Activated CD4-positive, alpha-beta T cell treated with anti-CD3 and anti-CD28 coated beads for 1 hour (primary cell): Measurements from ENCODE around the gene NAA25.
"Not testable (repeated sequence)": the region's sequence is repeated elsewhere in the genome, so short reads cannot be mapped to it uniquely, and the experiment has no call there.

ENCODE experiments used
- DNase-seq: peaks from one replicate; pipeline ENCODE4 v3.0.0-alpha.2; 2020

NAA25 gene

GRCh38 chr12:112007945-112008344 lies 100.6 kb downstream of the NAA25 start:
- no peak for DNase-seq

- no peak for DNase-seq
Measured at GRCh38 chr12:112005419-112006395, 102.9 kb downstream of the NAA25 start.

- DNase-seq: no peak
Measured at GRCh38 chr12:112004041-112004440, 104.5 kb downstream of the NAA25 start.

- DNase-seq: no peak
Measured at GRCh38 chr12:112001576-112001975, 107.0 kb downstream of the NAA25 start.

GRCh38 chr12:112000820-112001219 lies 107.8 kb downstream of the NAA25 start:
- no peak for DNase-seq

- DNase-seq: not testable (repeated sequence)
Measured at GRCh38 chr12:111999129-111999528, 109.5 kb downstream of the NAA25 start.

GRCh38 chr12:111998015-111998414 lies 110.6 kb downstream of the NAA25 start:
- no peak for DNase-seq

GRCh38 chr12:111997300-111997699 lies 111.3 kb downstream of the NAA25 start:
- no peak for DNase-seq

GRCh38 chr12:111995782-111996480 lies 112.7 kb downstream of the NAA25 start:
- no peak for DNase-seq

GRCh38 chr12:111994211-111995111 lies 114.1 kb downstream of the NAA25 start:
- not testable (repeated sequence) for DNase-seq

GRCh38 chr12:111993292-111994150 lies 115.1 kb downstream of the NAA25 start:
- no peak for DNase-seq

GRCh38 chr12:111992464-111992863 lies 116.1 kb downstream of the NAA25 start:
- DNase-seq: no peak

GRCh38 chr12:111991946-111992345 lies 116.6 kb downstream of the NAA25 start:
- DNase-seq: no peak

GRCh38 chr12:111991535-111991934 lies 117.0 kb downstream of the NAA25 start:
- no peak for DNase-seq

- DNase-seq: no peak
Measured at GRCh38 chr12:111984820-111985219, 123.8 kb downstream of the NAA25 start.

- no peak for DNase-seq
Measured at GRCh38 chr12:111981987-111982386, 126.6 kb downstream of the NAA25 start.

GRCh38 chr12:111980598-111980997 lies 128.0 kb downstream of the NAA25 start:
- DNase-seq: no peak

- DNase-seq: no peak
Measured at GRCh38 chr12:111978545-111978944, 130.0 kb downstream of the NAA25 start.

GRCh38 chr12:111976860-111977259 lies 131.7 kb downstream of the NAA25 start:
- no peak for DNase-seq
